GM20000 (cell line): ENCODE results near the gene GPR42.

ENCODE experiments used
- DNase-seq: peaks from one replicate; pipeline ENCODE4 v3.0.0; 2012; ENCODE audit warnings: low spot score
- TF ChIP-seq, protein P1 (sequence below): IDR thresholded peaks from 2 replicates; pipeline ENCODE4 v1.5.1; 2012; ENCODE audit warnings: mild to moderate bottlenecking, control low read depth; ENCODE audit errors: extremely low read depth, missing control alignments

The GPR42 gene

DNA sequence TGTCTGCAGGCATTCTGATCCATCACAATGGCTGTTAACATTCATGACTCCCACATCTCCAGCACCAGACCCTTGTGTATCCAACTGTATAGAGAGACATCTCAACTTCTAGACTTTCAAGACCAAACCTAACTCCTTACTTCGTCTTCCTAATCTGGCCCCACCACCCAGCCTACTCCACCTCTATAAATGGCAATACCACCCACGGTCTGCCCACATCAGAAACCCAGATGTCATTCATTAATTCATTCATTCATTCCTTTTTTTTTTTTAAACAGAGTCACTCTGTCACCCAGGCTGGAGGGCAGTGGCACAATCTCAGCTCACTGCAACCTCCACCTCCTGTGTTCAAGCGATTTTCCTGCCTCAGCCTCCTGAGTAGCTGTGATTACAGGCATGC is 10.4 kb downstream of the GPR42 start:
- DNase-seq, result no peak
- TF ChIP-seq, protein P1, sequence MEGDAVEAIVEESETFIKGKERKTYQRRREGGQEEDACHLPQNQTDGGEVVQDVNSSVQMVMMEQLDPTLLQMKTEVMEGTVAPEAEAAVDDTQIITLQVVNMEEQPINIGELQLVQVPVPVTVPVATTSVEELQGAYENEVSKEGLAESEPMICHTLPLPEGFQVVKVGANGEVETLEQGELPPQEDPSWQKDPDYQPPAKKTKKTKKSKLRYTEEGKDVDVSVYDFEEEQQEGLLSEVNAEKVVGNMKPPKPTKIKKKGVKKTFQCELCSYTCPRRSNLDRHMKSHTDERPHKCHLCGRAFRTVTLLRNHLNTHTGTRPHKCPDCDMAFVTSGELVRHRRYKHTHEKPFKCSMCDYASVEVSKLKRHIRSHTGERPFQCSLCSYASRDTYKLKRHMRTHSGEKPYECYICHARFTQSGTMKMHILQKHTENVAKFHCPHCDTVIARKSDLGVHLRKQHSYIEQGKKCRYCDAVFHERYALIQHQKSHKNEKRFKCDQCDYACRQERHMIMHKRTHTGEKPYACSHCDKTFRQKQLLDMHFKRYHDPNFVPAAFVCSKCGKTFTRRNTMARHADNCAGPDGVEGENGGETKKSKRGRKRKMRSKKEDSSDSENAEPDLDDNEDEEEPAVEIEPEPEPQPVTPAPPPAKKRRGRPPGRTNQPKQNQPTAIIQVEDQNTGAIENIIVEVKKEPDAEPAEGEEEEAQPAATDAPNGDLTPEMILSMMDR, result no peak

- DNase-seq, result no peak
- TF ChIP-seq, protein P1, result no peak
Observed at GRCh38 chr19:35381926-35382325, 11.1 kb downstream of the GPR42 start.

- TF ChIP-seq, protein P1, result no peak
- DNase-seq, result no peak
Observed at GRCh38 chr19:35383536-35383935, 12.7 kb downstream of the GPR42 start.

DNA sequence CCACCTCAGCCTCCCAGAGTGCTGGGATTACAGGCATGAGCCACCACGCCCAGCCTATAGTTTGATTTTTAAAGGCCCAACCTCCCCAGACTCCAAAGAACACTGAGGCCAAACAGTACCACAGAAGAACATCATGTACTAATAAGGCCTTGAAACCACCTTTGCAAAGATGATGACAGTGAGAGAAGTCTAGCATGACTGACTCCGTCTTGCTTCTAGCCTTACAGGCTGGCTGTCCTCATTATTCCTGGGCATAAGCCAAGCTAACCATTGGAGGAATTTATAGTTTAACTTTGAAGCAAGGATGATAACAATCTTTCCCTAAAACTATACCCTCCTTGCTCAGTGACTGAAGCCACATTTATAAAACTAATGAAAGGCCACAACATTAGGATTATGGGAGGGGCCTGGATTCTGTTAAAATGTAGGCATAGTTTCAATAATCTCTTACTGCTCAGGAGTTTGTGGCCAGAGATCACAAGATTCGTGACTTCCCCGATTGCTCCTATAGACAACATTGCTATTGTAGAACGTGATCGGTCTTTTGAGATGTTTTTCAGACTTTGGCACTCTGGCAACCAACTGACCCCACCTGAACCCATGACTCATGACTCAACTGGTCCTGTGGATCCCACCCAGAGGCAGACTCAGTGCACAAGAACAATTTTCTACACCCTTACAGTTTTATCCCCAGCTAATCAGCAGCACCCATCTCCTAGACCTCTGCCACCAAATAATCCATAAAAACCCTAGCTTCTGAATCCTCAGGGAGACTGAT is 17.6 kb downstream of the GPR42 start:
- TF ChIP-seq, protein P1, result no peak
- DNase-seq, result no peak

GRCh38 chr19:35389192-35389861 is 18.5 kb downstream of the GPR42 start:
- DNase-seq, result no peak

GRCh38 chr19:35392742-35393715 is 22.2 kb downstream of the GPR42 start:
- TF ChIP-seq, protein P1, result no peak
- no peak for DNase-seq

More at GRCh38 chr19:35389192-35389861, 18.5 kb downstream of the GPR42 start:
- TF ChIP-seq, protein P1, result no peak
